IMR-90 (cell line): ENCODE results near the gene INSYN2A. TPM values are rescaled to one million over a fixed set of nuclear protein-coding genes. Genes with fewer than 3 reads are reported as not detected.

Experiments used
- BHLHE40 ChIP-seq: fragments of 150-350 bp; IDR thresholded peaks from 2 replicates; pipeline ENCODE4 v1.6.1; 2016; ENCODE audit warnings: mild to moderate bottlenecking, low read depth, low read length
- CEBPB ChIP-seq: IDR thresholded peaks from 2 replicates; pipeline ENCODE4 v1.6.1; 2012; ENCODE audit warnings: low read depth, low read length, improper control_type of control experiment
- MAFK ChIP-seq: IDR thresholded peaks from 2 replicates; pipeline ENCODE4 v1.6.1; 2012; ENCODE audit warnings: low read depth, low read length, improper control_type of control experiment
- MAZ ChIP-seq: IDR thresholded peaks from 2 replicates; pipeline ENCODE4 v1.6.1; 2012; ENCODE audit warnings: low read depth, mild to moderate bottlenecking, low read length, improper control_type of control experiment, moderate library complexity, borderline replicate concordance
- NFE2L2 ChIP-seq: fragments of 150-350 bp; IDR thresholded peaks from 2 replicates; pipeline ENCODE4 v1.6.1; 2016; ENCODE audit warnings: low read depth, mild to moderate bottlenecking, low read length
- RCOR1 ChIP-seq: IDR thresholded peaks from 2 replicates; pipeline ENCODE4 v1.6.1; 2012; ENCODE audit warnings: mild to moderate bottlenecking, low read length, improper control_type of control experiment; ENCODE audit not compliant: insufficient replicate concordance
- polyA plus RNA-seq, 3 experiments: library from polyadenylated mRNA; depleted of rRNA; stranded (reverse); fragments of >200 nt; gene quantifications; 2 replicates each; pipeline ENCODE4 v1.2.3, GENCODE V29; 2012; ENCODE audit warnings: low replicate concordance in 1 of 3
- total RNA-seq: library from RNA; depleted of rRNA; stranded (reverse); fragments of >200 nt; gene quantifications from 2 replicates; pipeline ENCODE4 v1.2.3, GENCODE V29; 2012
- TF ChIP-seq, protein P1 (sequence below): conservative IDR thresholded peaks from 2 replicates; pipeline ENCODE4 v1.5.1; 2012; ENCODE audit warnings: mild to moderate bottlenecking, low read depth, low read length, improper control_type of control experiment

The INSYN2A gene
- total and polyA plus RNA-seq, 2 of the 4 experiments (the other 2 are of a cell fraction), result 0.10 to 0.18 TPM

DNA sequence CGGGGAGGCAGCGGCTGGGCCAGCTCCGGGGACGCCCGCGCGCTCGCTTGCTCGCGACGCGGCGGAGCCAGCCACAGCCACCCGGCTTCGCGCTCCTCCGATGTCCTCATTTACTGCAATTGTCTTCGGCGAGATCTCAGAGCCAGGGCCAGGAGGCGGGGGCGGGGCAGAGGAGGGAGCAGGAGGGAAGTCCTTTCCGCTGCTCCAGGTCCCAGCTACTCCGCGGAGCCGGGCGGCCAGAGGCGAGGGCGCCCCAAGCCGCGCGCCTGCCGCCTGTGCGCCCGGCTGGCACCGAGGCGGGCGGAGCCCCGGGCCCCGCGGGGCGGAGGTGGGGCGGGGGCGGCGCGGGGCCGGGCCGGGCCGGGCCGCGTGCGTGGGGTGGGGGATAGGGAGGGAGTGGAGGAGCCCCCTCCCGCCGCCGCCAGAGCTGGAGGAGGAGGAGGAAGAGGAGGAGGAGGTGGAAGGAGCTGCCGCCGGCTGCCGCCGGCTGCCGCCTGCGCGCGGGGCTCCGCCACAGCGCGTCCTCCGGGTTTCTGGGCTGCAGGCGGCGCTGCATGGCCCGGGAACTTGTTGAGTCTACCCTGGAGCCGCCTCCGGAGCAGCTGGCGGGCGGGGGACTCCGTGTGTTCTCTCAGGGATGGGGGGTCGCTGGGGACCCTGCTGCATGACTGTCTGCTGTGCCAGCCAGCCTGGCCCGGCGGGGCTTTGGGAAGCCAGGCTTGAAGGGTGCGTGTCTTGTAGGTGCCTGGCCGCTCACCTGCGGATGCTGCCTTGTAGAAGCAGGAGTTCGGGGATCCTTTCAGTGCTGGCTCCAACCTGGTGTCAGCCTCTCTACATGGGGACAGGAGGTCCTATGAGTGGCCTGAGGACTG lies at the start of gene INSYN2A (continued):
- TF ChIP-seq, protein P1, sequence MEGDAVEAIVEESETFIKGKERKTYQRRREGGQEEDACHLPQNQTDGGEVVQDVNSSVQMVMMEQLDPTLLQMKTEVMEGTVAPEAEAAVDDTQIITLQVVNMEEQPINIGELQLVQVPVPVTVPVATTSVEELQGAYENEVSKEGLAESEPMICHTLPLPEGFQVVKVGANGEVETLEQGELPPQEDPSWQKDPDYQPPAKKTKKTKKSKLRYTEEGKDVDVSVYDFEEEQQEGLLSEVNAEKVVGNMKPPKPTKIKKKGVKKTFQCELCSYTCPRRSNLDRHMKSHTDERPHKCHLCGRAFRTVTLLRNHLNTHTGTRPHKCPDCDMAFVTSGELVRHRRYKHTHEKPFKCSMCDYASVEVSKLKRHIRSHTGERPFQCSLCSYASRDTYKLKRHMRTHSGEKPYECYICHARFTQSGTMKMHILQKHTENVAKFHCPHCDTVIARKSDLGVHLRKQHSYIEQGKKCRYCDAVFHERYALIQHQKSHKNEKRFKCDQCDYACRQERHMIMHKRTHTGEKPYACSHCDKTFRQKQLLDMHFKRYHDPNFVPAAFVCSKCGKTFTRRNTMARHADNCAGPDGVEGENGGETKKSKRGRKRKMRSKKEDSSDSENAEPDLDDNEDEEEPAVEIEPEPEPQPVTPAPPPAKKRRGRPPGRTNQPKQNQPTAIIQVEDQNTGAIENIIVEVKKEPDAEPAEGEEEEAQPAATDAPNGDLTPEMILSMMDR, result peak; percentile 39
- TF ChIP-seq MAFK (no peak), CEBPB (no peak), RCOR1 (no peak), BHLHE40 (no peak), MAZ (peak; percentile 26; the same call in 1 of the 2 replicates), NFE2L2 (no peak)
